T-helper 2 cell treated with Interferon-gamma antibody and Interleukin-4, amounts not matched to agents 100 ng/mL and 5 ng/mL, for 36 hours (primary cell): Measurements from ENCODE around the gene CC2D2A. TPM values are rescaled to one million over a fixed set of nuclear protein-coding genes. Genes with fewer than 3 reads are reported as not detected.
"Not testable (repeated sequence)": the region's sequence is repeated elsewhere in the genome, so short reads cannot be mapped to it uniquely, and the experiment has no call there.

Experiments
- intact Hi-C: fragments of 100-400 bp; cut with micrococcal nuclease; formaldehyde crosslinking; loops from one replicate; pipeline ENCODE4 v1.15.1; 2023
- total RNA-seq: library from RNA; stranded (reverse); gene quantifications from 2 replicates; pipeline ENCODE4 v1.2.3, GENCODE V29; 2022

The CC2D2A gene
- total RNA-seq, 1 donor from 2014 or later = not detected

DNA sequence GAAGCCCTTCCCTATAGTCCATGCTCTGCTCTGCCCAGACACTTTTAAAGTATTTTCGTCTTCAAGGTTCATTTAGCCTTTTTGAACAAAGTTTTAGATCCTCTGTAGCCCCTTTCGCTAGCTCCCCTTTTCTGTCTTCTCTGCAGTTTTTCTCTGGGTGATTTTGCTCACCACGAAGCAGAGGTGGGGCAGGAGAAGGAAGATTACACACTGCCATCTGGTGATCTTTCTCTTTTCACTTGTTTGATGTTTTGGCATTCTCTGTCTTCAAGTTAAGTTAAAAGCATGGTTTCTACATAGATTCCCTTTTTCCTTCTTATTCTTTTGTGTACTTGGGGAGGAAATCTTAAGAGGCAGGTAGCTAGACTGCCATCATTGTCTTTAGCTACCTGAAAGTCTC is 43.9 kb downstream of the CC2D2A start:
- intact Hi-C loops = no loop called here

DNA sequence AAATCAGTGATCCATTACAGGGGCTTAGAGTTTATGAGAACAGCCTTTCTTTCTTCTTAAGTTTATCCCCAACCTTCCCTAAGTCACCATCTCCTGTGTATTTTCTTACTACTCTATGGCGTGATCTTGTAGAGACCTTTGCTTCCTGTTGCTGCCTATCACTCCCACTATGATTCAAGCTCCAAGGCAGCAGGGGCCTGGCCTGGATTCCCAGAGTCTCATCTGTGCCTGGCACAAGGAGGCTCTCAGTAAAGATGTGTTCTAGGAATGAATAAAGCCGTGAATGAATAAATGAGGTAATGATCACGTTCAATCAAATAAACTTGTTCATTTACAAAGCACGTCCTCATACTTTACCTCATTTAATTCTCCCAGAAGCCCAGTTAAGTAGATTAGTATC is 45.4 kb downstream of the CC2D2A start:
- intact Hi-C loops = no loop called here

DNA sequence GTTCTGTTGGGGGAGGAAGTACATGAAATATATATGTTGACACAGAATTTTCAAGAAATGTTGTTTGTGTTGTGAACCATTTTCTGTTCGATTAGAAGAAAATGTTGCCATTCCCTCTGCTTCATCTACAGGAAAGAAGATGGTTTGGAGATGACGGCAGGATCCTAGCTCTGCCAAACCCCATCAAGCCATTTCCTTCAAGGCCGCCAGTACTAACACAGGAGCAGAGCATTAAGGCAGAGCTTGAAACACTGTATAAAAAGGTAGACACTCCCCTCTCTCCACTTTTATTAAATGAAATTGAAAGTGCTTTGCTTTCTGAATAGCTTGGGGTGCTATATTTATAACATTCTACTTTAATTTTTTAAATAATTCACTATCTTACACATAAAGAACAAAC is 46.8 kb downstream of the CC2D2A start:
- intact Hi-C loops = no loop called here

DNA sequence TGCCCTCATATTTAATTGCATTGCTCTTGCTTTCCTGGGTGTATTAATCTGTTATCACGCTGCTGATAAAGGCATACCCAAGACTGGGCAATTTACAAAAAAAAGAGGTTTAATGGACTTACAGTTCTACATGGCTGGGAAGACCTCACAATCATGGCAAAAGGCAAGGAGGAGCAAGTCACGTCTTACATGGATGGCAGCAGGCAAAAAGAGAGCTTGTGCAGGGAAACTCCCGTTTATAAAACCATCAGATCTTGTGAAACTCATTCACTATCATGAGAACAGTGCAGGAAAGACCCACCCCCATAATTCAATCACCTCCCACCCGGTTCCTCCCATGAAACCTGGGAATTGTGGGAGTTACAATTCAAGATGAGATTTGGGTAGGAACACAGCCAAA is 48.0 kb downstream of the CC2D2A start:
- intact Hi-C loops = not testable (repeated sequence)

DNA sequence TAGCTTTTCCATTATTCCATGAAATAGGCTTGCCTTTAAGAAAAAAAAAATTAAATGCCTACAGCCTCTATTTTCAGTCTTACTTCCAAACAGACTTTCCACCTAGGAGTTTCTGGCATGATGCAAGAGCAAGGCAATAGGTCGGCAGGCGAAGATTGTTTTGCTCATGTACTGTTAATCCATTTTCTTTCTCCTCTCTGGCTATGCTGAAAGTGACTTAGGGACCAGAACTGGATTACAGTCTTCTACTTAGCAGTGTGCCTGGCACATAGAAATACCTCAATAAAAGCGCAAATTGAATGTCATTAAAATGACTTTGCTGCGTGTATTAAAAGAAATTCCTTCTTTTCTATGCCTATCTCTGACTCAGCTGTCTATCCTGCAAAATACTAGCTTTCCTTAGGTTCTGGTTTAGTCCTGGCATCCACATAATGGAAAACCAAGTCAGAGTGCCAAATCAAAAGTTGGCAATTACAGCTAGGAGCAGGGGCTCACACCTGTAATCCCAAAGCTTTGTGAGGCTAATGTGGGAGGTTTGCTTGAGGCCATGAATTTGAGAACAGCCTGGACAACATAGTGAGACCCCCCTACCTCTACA is 51.9 kb downstream of the CC2D2A start:
- intact Hi-C loops = no loop called here

DNA sequence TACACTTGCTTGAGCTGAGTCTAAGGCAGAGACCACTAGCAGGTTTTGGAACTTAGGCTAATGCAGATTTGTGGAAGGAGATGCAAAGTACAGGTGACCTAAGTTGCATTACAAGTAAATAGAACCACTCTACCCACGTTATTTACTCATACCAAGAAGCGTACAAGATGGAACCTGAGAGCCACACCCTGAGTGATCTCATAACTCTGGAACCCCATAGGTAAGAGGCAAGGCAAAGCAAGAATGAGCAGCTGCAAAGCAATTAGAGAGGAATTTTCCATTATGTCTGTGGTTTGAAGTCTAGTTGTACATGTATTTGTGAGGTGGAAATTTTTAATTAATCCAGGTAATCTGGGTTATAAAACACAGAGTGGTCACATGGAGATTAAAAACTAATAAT is 55.4 kb downstream of the CC2D2A start:
- intact Hi-C loops = no loop called here

DNA sequence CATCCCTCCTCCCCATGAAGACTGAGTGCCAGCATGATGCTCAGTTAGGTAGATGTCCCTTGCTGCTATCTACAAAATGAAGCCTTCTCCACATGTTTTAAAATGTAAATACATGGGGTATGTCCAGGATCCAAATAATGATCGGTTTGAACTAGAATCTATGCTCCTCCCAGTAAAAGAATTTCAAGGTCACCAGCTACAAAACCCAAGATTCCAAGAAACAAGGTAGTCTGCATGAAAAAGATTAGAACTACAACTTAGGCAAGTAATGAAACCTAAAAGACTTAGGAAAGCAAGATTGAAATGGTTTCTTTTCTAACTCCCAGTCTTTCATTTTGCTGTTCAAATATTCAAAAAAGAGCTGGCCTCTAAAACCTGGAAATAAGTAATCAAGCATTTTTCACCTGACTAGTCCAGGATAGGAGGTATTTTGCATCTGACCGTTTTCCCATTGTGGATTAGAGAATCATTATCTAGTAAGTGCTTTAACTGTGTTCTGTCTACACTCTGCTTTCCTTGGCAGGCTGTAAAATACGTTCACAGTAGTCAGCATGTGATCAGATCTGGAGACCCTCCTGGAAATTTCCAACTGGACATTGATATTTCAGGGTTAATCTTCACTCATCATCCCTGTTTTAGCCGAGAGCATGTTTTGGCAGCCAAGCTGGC is 57.4 kb downstream of the CC2D2A start:
- intact Hi-C loops = no loop called here

DNA sequence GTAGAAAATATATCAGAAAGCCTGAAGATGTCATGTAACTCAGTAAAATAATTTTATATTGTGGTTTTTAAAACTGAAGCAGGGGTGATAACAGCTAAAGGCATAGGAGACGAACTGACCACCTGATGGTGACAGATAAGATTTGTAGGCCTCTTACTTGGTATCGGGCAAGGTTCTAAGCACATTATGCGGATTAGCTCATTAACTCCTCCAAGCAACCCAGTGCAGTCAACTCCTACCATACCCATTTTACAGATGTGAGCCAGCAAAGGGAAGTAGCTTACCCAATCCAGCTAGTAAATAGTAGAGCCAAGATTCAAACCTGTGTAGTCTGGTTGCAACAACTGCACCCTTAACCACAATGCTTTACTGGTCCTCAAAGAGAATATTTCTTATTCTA is 62.1 kb downstream of the CC2D2A start:
- intact Hi-C loops = no loop called here

DNA sequence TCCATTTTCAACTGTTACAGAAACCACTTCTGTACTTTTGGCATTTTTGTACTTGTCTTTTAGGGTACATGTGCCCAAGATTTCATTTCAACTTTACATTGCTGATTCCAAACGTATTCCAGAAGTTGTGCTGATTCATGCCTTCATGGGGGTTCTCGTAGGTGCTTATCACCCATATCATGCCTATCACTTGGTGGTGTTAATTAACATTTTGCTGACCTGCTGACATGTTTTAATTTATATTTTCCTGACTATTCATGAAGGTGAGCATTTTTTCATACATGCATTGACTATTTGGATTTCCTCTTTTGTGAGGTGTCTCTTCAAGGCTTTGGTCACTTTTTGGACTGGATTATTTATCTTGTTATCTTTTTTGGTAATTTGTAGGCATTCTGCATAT is 64.1 kb downstream of the CC2D2A start:
- intact Hi-C loops = no loop called here

DNA sequence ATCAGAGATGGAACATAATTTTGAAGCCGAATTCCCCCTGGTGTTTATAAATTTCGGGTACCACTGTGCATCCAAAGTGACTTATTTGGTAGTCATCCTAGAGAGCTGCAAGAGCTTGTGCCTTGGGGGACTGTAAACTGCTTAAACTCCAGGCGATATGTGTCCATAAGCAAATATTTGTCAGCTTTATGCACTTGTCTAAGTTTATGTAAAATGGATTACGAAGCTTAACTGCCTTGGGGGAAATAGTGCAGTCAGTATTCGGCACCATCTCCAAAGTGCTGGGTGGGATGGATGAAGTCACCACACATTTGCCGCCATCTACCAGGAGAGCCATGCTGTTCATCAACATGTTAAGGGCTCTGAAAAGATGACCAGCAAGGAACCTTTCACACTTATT is 65.9 kb downstream of the CC2D2A start:
- intact Hi-C loops = no loop called here

DNA sequence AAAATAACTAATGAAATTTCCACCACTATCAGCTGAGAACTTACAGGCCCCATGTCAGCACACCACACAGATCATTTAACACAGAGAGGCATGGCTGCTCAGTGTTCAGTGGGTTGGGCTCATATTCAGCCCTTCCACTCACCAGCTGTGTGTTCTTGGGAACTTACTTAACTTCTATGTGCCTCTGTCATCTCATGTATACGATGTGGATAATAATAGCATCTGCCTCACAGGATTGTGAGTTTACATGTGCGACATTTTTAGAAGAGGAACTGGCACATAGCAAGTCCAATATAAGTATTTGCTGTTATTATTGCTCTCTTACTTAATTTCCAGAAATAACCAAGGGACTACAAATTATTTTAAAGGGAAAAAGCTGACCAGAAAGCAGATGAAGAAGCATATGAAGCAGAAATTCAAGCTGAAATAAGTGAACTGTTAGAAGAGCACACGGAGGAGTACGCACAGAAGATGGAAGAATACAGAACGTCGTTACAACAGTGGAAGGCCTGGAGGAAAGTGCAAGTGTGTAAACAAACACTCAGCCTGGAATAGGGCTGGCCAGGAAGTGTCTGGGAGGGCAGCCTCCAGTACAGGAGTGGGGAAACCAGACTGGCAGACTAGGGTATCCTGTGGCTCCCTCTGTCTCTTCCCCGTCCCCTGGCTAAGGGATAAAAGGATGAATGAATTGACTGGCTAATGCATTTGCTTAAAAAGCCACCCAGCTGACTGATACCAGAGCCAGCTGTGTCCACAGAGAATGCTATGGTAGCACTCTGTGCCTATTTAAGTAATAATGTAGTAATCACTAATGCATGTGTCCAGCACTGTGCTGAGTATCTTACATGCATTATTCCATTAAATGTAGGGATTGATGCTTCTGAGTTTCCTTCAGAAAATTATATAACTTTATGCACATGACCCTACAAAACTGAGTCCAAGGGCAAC is 67.1 kb downstream of the CC2D2A start:
- intact Hi-C loops = no loop called here

DNA sequence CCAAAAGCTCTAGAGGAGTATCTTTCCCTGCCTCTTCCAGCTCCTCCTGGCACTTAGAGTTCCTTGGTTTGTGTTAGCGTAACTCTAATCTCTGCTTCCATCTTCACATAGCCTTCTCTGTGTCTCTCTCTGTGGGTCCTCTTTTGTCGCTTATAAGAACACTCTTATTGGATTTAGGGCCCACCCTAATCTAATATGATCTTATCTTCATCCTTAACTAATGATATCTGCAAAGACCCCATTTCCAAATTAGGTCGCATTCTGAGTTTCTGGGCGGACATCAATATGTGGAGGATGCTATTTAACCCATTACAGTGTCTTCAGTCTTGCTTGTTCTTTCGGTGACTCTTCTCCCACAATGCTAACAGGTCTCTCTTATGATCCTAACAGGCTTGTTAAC is 72.3 kb downstream of the CC2D2A start:
- intact Hi-C loops = loop anchor here (10.0 kb wide), 1 partner anchor 143 kb away; the partner anchor contains the start of gene FAM200B

DNA sequence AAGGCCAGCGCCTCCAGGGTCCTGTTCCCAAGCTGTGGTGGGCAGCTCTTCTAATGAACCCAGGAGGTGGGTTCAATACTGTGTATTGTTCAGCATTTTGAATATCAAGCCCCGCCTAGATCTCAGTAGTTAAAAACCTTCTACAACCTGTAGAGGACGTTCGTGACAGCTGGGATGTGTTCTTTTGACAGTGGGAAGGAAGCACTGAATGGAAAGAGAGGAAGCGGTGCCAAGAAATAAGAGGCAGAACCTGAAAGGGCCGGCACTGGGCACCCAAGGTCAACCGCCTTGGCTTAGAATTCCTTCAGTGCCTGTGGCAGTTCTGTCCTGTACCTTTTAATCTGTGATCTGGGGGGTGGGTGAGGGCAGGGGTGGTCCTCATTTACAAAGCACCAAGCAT is 73.1 kb downstream of the CC2D2A start:
- intact Hi-C loops = loop anchor here (10.0 kb wide), 1 partner anchor 142 kb away; the partner anchor contains the start of gene FAM200B

DNA sequence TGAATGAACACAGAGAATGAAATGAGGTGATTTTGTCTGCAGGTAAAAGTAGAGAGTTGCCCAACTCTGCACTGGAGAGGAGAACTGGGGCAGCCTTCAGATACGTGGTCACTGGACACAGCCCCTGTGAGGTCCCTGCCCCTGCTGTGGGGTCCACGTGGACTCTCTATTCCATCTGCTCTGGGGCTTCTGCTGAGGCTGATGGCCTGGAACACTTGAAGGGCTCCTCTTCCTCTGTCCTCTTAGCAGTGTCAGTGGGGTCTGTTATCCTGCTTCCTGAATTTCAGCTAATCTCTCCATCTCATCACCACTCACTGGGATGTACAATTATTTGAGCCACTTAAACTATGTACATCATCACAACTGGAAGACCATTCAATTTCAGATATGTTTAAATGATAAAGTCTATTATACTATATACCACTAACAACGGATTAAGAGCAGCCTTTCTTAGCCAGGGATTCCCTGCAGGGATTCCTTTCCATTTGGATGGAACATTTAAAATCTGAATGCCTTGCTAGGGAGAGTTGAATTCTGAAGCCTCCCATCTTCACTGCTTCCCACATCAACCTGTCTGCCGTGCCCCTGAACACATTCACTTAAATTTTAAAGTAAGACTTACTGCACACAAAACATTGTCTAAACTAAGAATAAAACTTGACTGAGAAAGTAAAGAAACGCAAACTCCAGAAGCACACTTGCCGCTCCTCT is 74.0 kb downstream of the CC2D2A start:
- intact Hi-C loops = loop anchor here (10.0 kb wide), 1 partner anchor 141 kb away; the partner anchor contains the start of gene FAM200B

DNA sequence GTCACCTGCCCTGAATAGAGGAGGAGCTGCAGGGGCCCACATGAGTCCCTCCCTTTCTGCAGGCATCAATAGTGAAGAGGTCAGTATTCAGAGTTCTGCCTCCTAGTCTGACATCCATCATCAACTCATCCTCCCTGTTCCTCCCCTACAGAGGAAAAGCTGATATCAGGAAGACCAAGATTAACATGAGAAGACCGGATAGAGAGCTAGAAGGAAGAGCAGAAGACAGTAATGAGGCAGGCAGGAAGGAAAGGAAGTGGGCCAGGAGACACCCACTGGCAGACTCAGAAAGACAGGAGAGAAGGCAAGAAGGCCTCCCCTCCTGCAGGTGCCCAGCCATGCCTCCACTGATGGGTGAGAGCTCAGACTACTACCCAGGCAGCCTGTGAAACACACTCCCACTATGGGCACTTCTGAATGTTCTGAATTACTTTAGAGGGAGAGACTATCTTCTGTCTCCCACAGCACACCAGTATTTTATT is 74.6 kb downstream of the CC2D2A start:
- intact Hi-C loops = loop anchor here (10.0 kb wide), 1 partner anchor 141 kb away; the partner anchor contains the start of gene FAM200B

DNA sequence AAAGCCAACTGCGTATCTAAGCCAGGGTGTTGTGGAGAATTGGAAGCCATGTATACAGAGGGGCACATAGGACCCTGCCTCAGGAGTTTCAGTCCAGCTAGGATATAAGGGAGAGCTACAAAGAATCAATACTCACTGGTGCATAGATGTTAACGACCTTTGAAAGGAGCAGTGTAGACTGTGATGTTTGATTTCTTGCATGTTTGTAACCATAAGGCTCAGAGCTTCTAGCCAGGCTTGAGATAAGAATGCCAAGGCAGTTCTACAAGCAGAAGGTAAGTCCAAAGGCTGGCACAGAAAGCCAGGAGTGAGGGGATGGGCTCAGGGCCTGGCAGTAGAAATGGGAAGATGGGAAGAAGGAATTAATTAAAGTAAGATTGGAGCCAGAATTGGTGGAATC is 75.7 kb downstream of the CC2D2A start:
- intact Hi-C loops = loop anchor here (10.0 kb wide), 1 partner anchor 139 kb away; the partner anchor contains the start of gene FAM200B

DNA sequence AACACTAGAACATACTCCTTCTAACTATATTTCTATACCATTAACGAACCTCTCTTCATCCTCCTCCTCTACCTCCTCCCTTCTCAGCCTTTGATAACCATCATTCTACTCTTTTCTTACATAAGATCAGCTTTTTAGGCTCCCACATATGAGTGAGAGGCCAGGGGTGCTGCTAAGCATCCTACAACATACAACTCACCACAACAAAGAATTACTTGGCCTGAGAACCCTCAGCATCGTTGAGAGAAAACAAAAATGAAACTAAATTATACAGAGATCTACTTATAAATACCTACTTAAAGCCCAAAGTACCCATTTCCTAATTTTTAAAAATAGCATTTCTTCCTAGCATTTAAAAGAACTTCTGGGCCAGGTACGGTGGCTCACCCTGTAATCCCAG is 77.7 kb downstream of the CC2D2A start:
- intact Hi-C loops = loop anchor here (1.0 to 10.0 kb wide), 2 partner anchors 103 to 137 kb away; partner anchors contain the start of gene FAM200B

DNA sequence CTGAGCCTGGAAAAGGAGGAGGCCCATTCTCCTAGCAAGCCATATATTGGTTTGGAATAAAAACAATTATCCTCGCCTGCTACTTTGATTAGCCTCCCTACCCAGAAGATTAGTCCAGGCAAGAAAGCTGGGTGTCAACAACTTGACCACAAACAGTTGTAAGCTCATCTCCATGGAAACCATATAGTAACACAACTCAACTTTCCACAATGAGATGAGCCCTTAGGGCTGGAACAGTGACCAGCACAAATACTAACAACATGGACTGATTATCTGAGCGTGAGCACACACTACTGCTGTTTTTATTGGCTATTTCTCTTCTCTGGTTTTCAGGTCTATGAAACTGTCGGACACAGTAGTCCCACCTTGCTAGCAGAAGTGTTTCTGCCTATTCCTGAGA is 80.8 kb downstream of the CC2D2A start:
- intact Hi-C loops = no loop called here

DNA sequence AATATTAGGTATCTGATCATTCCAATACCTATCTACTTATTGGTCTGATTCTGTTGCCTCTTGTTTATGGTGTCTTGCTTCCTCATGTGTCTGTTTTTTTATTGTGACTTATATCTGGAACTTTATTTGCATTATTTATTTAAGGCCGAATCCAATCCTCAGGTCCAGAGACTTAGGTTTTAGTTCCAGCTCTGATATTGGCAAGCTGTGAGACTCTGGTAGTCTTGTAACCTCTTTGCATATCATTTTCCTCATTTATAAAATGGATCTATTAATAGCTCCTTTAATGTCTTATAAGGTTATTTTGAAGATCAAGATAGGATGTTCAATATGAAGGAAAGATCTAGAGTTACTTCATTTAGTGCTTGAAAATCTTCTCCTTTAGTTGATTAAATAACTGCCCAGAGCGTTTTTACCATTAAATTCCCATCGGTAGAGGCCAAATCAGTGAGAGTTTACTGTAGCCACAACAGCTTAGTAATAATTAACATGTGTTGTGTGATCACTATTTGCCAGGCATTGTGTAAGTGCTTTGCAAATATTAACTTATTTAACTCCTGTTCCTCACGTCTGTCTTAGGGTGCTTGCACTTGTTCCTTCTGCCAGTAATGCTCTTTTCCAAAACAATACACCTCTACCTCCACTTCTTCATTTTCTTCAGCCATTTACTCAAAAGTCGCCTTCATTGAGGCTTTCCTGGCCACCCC is 82.2 kb downstream of the CC2D2A start:
- intact Hi-C loops = no loop called here
